Chondrocyte (in vitro differentiated cells): ENCODE measurements around the gene OLFML3. TPM values are rescaled to one million over a fixed set of nuclear protein-coding genes. Genes with fewer than 3 reads are reported as not detected.
A peak's percentile ranks its signal among the peaks of the same experiment; 100 is the strongest.

ENCODE experiments used
- DNase-seq: peaks from one replicate; pipeline ENCODE4 v3.0.0; 2021; ENCODE audit warnings: mixed read lengths, low spot score
- H3K27ac Mint-ChIP-seq: one replicate; pipeline ENCODE4 v1.8.0; 2021; ENCODE audit warnings: mild to moderate bottlenecking, moderate library complexity, mixed read lengths; ENCODE audit not compliant: unreplicated experiment
- H3K27me3 Mint-ChIP-seq: 2 replicates; pipeline ENCODE4 v1.8.0; 2021; ENCODE audit warnings: low read depth, mixed read lengths
- H3K36me3 Mint-ChIP-seq: 2 replicates; pipeline ENCODE4 v1.8.0; 2021; ENCODE audit warnings: low read depth, mixed read lengths
- H3K4me1 Mint-ChIP-seq: 2 replicates; pipeline ENCODE4 v1.8.0; 2021; ENCODE audit warnings: low read depth, mild to moderate bottlenecking, mixed read lengths
- H3K4me3 Mint-ChIP-seq: one replicate; pipeline ENCODE4 v1.8.0; 2021; ENCODE audit warnings: mild to moderate bottlenecking, moderate library complexity, mixed read lengths; ENCODE audit not compliant: unreplicated experiment
- H3K9me3 Mint-ChIP-seq: 2 replicates; pipeline ENCODE4 v1.8.0; 2021; ENCODE audit warnings: low read depth, mixed read lengths
- total RNA-seq: library from RNA; stranded (reverse); gene quantifications from 3 replicates; pipeline ENCODE4 v1.2.1, GENCODE V29; 2021
- TF ChIP-seq, protein P1 (sequence below): fragments of 200-600 bp; sonication (generic); IDR thresholded peaks from 2 replicates; pipeline ENCODE4 v1.5.0; 2021; ENCODE audit warnings: antibody characterized with exemption, mild to moderate bottlenecking, moderate library complexity

Gene OLFML3
- total RNA-seq, 1 donor from 2014 or later, result 33.1 TPM

DNA sequence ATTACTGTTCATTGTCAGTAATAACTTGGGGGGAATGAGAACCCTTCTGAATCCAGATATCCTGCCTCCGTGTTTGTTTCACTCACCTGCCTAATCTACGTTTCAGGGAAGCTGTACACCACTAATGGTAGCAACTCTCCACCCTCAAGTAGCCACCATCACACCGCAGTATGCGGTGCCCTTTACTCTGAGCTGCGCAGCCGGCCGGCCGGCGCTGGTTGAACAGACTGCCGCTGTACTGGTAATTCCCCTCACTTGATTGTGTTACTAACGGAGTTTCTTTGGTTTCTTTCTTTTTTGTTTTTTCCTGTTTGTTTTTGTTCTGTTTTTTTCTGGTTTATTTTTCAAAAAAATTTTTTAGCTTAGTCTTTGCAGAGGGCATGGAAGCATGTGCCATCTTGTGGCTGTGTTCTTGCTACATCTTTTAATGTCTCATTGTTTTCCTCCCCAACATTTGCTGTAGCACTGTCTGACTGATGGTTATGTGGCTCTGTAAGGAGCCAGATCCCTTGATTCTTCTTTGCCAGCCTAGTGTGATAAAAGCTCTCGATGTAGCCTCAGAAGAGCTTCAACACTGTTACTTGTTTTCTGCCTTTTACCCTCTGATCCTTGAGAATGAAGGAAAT lies 15.9 kb upstream of the OLFML3 start:
- H3K36me3 Mint-ChIP-seq, result peaks cover 39% of the 10 kb centered on the region
- DNase-seq, result no peak
- no peak overlapping the region for H3K4me3 Mint-ChIP-seq
- TF ChIP-seq, protein P1, sequence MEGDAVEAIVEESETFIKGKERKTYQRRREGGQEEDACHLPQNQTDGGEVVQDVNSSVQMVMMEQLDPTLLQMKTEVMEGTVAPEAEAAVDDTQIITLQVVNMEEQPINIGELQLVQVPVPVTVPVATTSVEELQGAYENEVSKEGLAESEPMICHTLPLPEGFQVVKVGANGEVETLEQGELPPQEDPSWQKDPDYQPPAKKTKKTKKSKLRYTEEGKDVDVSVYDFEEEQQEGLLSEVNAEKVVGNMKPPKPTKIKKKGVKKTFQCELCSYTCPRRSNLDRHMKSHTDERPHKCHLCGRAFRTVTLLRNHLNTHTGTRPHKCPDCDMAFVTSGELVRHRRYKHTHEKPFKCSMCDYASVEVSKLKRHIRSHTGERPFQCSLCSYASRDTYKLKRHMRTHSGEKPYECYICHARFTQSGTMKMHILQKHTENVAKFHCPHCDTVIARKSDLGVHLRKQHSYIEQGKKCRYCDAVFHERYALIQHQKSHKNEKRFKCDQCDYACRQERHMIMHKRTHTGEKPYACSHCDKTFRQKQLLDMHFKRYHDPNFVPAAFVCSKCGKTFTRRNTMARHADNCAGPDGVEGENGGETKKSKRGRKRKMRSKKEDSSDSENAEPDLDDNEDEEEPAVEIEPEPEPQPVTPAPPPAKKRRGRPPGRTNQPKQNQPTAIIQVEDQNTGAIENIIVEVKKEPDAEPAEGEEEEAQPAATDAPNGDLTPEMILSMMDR, result peak; percentile 52
- no peak overlapping the region for H3K27ac Mint-ChIP-seq
- peaks cover 20% of the 10 kb centered on the region for H3K4me1 Mint-ChIP-seq
- no peaks in the 10 kb centered on the region for H3K27me3 Mint-ChIP-seq
- peaks cover 3% of the 10 kb centered on the region for H3K9me3 Mint-ChIP-seq

GRCh38 chr1:113965703-113966412 lies 13.4 kb upstream of the OLFML3 start:
- Mint-ChIP-seq H3K9me3 (peaks cover 3% of the 10 kb centered on the region), H3K27ac (peak overlapping the region; percentile 87), H3K27me3 (no peaks in the 10 kb centered on the region), H3K4me3 (no peak overlapping the region), H3K36me3 (peaks cover 53% of the 10 kb centered on the region), H3K4me1 (peaks cover 20% of the 10 kb centered on the region)
- DNase-seq, result no peak
- TF ChIP-seq, protein P1, result no peak

DNA sequence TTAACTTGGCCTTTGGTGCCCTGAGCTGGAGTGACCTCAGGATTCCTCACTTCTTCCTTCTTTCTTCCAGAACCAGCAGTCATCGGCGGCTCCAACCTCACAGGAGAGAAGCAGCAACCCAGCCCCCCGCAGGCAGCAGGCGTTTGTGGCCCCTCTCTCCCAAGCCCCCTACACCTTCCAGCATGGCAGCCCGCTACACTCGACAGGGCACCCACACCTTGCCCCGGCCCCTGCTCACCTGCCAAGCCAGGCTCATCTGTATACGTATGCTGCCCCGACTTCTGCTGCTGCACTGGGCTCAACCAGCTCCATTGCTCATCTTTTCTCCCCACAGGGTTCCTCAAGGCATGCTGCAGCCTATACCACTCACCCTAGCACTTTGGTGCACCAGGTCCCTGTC lies 6.3 kb upstream of the OLFML3 start:
- Mint-ChIP-seq H3K4me1 (peaks cover 29% of the 10 kb centered on the region), H3K9me3 (no peaks in the 10 kb centered on the region), H3K4me3 (no peak overlapping the region), H3K27ac (no peak overlapping the region), H3K36me3 (peaks cover 32% of the 10 kb centered on the region), H3K27me3 (no peaks in the 10 kb centered on the region)
- DNase-seq, result no peak
- TF ChIP-seq, protein P1, result no peak

DNA sequence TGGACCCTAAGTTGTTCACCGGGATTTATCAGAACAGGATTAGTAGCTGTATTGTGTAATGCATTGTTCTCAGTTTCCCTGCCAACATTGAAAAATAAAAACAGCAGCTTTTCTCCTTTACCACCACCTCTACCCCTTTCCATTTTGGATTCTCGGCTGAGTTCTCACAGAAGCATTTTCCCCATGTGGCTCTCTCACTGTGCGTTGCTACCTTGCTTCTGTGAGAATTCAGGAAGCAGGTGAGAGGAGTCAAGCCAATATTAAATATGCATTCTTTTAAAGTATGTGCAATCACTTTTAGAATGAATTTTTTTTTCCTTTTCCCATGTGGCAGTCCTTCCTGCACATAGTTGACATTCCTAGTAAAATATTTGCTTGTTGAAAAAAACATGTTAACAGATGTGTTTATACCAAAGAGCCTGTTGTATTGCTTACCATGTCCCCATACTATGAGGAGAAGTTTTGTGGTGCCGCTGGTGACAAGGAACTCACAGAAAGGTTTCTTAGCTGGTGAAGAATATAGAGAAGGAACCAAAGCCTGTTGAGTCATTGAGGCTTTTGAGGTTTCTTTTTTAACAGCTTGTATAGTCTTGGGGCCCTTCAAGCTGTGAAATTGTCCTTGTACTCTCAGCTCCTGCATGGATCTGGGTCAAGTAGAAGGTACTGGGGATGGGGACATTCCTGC lies 3.9 kb upstream of the OLFML3 start:
- peaks cover 53% of the 10 kb centered on the region for H3K4me1 Mint-ChIP-seq
- peak overlapping the region; percentile 76 for H3K27ac Mint-ChIP-seq

More for the DNA sequence above, 3.9 kb upstream of the OLFML3 start:
- TF ChIP-seq, protein P1, result no peak
- DNase-seq, result no peak
- no peaks in the 10 kb centered on the region for H3K27me3 Mint-ChIP-seq
- H3K36me3 Mint-ChIP-seq, result peaks cover 14% of the 10 kb centered on the region
- no peak overlapping the region for H3K4me3 Mint-ChIP-seq
- no peaks in the 10 kb centered on the region for H3K9me3 Mint-ChIP-seq
